ENCODE data around the gene CLIP2.
"Not testable (repeated sequence)": the region's sequence is repeated elsewhere in the genome, so short reads cannot be mapped to it uniquely, and the experiment has no call there.

DNA sequence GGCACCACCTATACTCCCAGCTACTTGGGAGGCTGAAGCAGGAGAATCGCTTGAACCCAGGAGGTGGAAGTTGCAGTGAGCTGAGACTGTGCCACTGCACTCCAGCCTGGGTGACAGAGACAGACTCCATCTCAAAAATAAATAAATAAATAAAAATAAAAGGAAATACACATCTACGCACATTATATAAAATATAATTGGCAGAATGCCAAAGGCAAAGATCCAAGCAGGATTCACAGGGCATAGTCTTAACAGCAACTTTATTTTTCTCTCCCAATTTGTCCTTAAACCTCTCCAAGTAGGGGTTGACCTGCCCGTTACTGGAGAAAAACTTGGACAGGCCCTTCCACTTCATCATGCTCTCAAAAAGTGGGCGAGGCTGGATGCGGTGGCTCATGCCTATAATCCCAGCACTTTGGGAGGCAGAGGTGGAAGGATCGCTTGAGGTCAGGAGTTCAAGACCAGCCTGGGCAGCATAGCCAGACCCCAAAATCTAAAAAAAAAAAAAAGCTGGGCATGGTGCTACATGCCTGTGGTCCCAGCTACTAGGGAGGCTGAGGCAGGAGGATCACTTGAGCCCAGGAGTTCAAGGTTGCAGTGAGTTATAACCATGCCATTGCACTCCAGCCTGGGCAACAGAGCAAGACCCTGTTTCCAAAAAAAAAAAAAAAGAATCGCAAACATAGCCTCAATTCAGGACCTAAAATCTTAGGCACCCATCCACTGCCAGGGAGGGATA, 125.6 kb downstream of the CLIP2 start:
- TF ChIP-seq, protein P1, sequence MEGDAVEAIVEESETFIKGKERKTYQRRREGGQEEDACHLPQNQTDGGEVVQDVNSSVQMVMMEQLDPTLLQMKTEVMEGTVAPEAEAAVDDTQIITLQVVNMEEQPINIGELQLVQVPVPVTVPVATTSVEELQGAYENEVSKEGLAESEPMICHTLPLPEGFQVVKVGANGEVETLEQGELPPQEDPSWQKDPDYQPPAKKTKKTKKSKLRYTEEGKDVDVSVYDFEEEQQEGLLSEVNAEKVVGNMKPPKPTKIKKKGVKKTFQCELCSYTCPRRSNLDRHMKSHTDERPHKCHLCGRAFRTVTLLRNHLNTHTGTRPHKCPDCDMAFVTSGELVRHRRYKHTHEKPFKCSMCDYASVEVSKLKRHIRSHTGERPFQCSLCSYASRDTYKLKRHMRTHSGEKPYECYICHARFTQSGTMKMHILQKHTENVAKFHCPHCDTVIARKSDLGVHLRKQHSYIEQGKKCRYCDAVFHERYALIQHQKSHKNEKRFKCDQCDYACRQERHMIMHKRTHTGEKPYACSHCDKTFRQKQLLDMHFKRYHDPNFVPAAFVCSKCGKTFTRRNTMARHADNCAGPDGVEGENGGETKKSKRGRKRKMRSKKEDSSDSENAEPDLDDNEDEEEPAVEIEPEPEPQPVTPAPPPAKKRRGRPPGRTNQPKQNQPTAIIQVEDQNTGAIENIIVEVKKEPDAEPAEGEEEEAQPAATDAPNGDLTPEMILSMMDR (IDR thresholded peaks at IDR 0.05): not testable (repeated sequence)
- TF ChIP-seq POLR2A (IDR thresholded peaks at IDR 0.05): not testable (repeated sequence)

All from vagina (tissue), 2 donors.